Measurements from ENCODE around the gene PLXNA4.

Gene PLXNA4

DNA sequence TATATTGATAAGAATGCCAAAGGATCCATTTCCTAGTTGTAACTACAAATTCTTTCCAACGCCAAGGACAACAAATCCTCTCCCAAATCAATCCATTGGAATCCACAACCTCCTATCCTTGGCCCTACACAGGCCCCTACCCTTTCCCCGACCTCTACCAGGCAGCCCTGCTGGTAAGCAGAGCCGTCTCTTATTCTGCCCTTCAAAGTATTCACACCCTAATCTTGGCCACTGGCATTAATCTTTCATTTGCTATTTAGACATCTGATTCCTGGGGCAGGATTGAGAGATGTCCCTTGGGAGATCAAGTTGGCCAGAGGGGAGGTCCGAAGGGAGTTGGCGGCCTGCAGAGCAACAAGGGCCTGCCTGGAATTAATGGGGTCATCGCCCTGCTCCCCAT lies 161.4 kb downstream of the PLXNA4 start:
- H3F3A ChIP-seq (ENCODE audit: insufficient read depth) = no peaks in the 10 kb centered on the region
- no peaks in the 10 kb centered on the region for H3K9me2 ChIP-seq (replicated peaks; ENCODE audit: insufficient read depth, low read length)
- no peak overlapping the region for H3K4me2 ChIP-seq (ENCODE audit: low read depth, low read length, poor library complexity, severe bottlenecking)
- H3K79me2 ChIP-seq (ENCODE audit: insufficient read depth, low read length) = no peaks in the 10 kb centered on the region
- no peak overlapping the region for H3K9ac ChIP-seq (ENCODE audit: low read length)
- H3K9me3 ChIP-seq (ENCODE audit: insufficient read depth, low read length) = no peaks in the 10 kb centered on the region
- H3K4me3 ChIP-seq (ENCODE audit: insufficient read depth, low read length, poor library complexity, severe bottlenecking) = no peak overlapping the region
- H4K20me1 ChIP-seq (ENCODE audit: low read depth, low read length) = no peaks in the 10 kb centered on the region
- H3K36me3 ChIP-seq (ENCODE audit: low read length) = no peaks in the 10 kb centered on the region
- H2AFZ ChIP-seq (ENCODE audit: low read depth, low read length, severe bottlenecking) = no peak overlapping the region
- H3K27me3 ChIP-seq (ENCODE audit: low read length) = no peaks in the 10 kb centered on the region
- no peak overlapping the region for H3K27ac ChIP-seq (ENCODE audit: low read depth, low read length)
- TF ChIP-seq, protein P1, sequence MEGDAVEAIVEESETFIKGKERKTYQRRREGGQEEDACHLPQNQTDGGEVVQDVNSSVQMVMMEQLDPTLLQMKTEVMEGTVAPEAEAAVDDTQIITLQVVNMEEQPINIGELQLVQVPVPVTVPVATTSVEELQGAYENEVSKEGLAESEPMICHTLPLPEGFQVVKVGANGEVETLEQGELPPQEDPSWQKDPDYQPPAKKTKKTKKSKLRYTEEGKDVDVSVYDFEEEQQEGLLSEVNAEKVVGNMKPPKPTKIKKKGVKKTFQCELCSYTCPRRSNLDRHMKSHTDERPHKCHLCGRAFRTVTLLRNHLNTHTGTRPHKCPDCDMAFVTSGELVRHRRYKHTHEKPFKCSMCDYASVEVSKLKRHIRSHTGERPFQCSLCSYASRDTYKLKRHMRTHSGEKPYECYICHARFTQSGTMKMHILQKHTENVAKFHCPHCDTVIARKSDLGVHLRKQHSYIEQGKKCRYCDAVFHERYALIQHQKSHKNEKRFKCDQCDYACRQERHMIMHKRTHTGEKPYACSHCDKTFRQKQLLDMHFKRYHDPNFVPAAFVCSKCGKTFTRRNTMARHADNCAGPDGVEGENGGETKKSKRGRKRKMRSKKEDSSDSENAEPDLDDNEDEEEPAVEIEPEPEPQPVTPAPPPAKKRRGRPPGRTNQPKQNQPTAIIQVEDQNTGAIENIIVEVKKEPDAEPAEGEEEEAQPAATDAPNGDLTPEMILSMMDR (IDR thresholded peaks at IDR 0.05; ENCODE audit: insufficient read depth, low read length, poor library complexity, severe bottlenecking) = no peak
- TF ChIP-seq EZH2phosphoT487 (conservative IDR thresholded peaks at IDR 0.05; ENCODE audit: low read length) = no peak

DNA sequence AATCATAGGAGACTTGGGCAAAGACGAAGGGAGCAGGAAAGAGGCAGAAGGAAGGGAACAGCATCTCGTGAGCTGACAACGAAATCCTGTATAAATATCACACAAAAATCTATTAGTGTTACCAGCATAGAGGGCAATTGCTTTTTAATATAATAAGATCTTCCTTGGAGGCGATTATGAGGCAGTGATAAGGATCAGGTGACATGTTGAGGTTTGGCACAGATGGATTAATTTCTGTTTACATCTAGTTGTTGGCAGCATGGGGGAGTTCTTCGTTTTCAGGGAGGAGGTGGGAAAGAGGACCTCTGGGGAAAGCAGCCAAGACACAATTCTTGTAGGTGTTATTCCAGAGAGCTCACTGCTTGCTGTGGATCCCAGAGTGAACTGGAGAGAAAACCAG lies 163.8 kb downstream of the PLXNA4 start:
- no peaks in the 10 kb centered on the region for H3K79me2 ChIP-seq (ENCODE audit: insufficient read depth, low read length)
- H3K9ac ChIP-seq (ENCODE audit: low read length) = no peak overlapping the region
- no peak overlapping the region for H3K27ac ChIP-seq (ENCODE audit: low read depth, low read length)
- no peak overlapping the region for H3K4me3 ChIP-seq (ENCODE audit: insufficient read depth, low read length, poor library complexity, severe bottlenecking)
- H3K27me3 ChIP-seq (ENCODE audit: low read length) = no peaks in the 10 kb centered on the region
- TF ChIP-seq, protein P1 (IDR thresholded peaks at IDR 0.05; ENCODE audit: insufficient read depth, low read length, poor library complexity, severe bottlenecking) = no peak
- no peak for TF ChIP-seq EZH2phosphoT487 (conservative IDR thresholded peaks at IDR 0.05; ENCODE audit: low read length)
- no peaks in the 10 kb centered on the region for H4K20me1 ChIP-seq (ENCODE audit: low read depth, low read length)
- H3K9me3 ChIP-seq (ENCODE audit: insufficient read depth, low read length) = no peaks in the 10 kb centered on the region
- H3K4me2 ChIP-seq (ENCODE audit: low read depth, low read length, poor library complexity, severe bottlenecking) = no peak overlapping the region
- no peaks in the 10 kb centered on the region for H3F3A ChIP-seq (ENCODE audit: insufficient read depth)
- no peak overlapping the region for H2AFZ ChIP-seq (ENCODE audit: low read depth, low read length, severe bottlenecking)
- H3K9me2 ChIP-seq (replicated peaks; ENCODE audit: insufficient read depth, low read length) = no peaks in the 10 kb centered on the region
- H3K36me3 ChIP-seq (ENCODE audit: low read length) = no peaks in the 10 kb centered on the region

DNA sequence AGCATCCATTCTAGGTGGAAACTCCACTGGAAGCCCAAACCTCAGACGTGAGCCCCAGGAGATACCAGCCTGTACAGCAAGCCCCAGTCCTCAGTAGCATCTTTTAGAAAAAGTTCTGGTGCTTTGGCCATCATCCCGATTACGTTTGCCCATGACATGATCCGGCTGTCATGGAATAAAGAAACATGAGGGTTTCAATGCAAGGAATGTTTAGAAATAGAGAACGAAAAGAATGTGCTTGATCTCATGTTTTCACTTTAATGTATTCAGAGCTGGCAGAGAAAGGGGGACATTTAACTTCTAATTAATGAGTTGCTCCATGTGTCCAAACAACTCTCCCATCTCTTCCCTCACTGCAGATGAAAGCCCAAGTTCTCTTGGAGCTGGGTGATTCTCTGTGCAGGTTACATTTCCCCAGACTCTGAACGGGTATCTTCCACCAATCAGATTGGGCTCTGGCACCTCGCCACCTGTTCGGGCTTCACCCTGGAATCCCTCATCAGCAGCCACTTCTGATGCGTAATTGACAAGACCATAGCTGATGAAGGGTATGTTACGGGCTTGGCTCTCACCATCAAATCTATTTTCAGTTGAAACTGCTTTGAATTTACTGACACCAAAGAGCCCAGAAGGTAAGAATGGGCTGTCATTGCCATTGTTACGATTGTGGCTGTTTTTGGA lies 165.3 kb downstream of the PLXNA4 start:
- H3K4me2 ChIP-seq (ENCODE audit: low read depth, low read length, poor library complexity, severe bottlenecking) = no peak overlapping the region
- no peak overlapping the region for H2AFZ ChIP-seq (ENCODE audit: low read depth, low read length, severe bottlenecking)
- no peaks in the 10 kb centered on the region for H3K9me3 ChIP-seq (ENCODE audit: insufficient read depth, low read length)
- no peak overlapping the region for H3K27ac ChIP-seq (ENCODE audit: low read depth, low read length)
- no peaks in the 10 kb centered on the region for H3K9me2 ChIP-seq (replicated peaks; ENCODE audit: insufficient read depth, low read length)
- H3F3A ChIP-seq (ENCODE audit: insufficient read depth) = no peaks in the 10 kb centered on the region
- H4K20me1 ChIP-seq (ENCODE audit: low read depth, low read length) = no peaks in the 10 kb centered on the region
- no peak overlapping the region for H3K9ac ChIP-seq (ENCODE audit: low read length)
- no peaks in the 10 kb centered on the region for H3K27me3 ChIP-seq (ENCODE audit: low read length)
- H3K79me2 ChIP-seq (ENCODE audit: insufficient read depth, low read length) = no peaks in the 10 kb centered on the region
- H3K36me3 ChIP-seq (ENCODE audit: low read length) = no peaks in the 10 kb centered on the region
- no peak overlapping the region for H3K4me3 ChIP-seq (ENCODE audit: insufficient read depth, low read length, poor library complexity, severe bottlenecking)
- TF ChIP-seq EZH2phosphoT487 (conservative IDR thresholded peaks at IDR 0.05; ENCODE audit: low read length) = no peak
- TF ChIP-seq, protein P1 (IDR thresholded peaks at IDR 0.05; ENCODE audit: insufficient read depth, low read length, poor library complexity, severe bottlenecking) = no peak
